KOPT-K1 (cell line): ENCODE data around the gene GRIK4.

Source experiments
- H3K27ac ChIP-seq: fragments of 200-600 bp; sonication (generic); 2 replicates; pipeline ENCODE4 v1.5.1; 2016; ENCODE audit warnings: antibody characterized with exemption, mild to moderate bottlenecking, low read depth, low read length; ENCODE audit not compliant: poor library complexity, severe bottlenecking
- H3K36me3 ChIP-seq: fragments of 200-600 bp; sonication (generic); 2 replicates; pipeline ENCODE4 v1.5.1; 2017; ENCODE audit warnings: antibody characterized with exemption, mild to moderate bottlenecking, low read length, moderate library complexity; ENCODE audit not compliant: insufficient read depth
- H3K9me3 ChIP-seq: fragments of 200-600 bp; sonication (generic); 2 replicates; pipeline ENCODE4 v1.5.1; 2017; ENCODE audit warnings: antibody characterized with exemption, low read length, mild to moderate bottlenecking; ENCODE audit not compliant: insufficient read depth, poor library complexity, severe bottlenecking

GRIK4 gene

DNA sequence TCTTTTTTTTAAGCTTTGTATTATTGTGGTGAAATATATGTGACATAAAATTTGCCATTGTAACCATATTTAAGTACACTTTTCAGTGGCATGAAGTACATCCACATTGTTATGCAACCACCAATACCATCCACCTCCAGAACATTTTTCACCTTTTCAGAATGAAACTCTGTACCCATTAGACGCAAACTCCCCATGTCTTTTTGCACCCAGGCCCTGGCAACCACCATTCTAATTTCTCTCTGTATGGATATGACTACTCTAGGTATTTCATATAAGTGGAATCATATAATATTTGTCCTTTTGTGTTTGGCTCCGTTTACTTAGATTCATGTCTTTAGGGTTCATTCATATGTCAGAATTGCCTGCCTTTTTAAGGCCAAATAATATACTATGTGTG is 329.5 kb downstream of the GRIK4 start:
- Histone ChIP-seq H3K9me3 (no peaks in the 10 kb centered on the region), H3K36me3 (no peaks in the 10 kb centered on the region), H3K27ac (no peak overlapping the region)

DNA sequence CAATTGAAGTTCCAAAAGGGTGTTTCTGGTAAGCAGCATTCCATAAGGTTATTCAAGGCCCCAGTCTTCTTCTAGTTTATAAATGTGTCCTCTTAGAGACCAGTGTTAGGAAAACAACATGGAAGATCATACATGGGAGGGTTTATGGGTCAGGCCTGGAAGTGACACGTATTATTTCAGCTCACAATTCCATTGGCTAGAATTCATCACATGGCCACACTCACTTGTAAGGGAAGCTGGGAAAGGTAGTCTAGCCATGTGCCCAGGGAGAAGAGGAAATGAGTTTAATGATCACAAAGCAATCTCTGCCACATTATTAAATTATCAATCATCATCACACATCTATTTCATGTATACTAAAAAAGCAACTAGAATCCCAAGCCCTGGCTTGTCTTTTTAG is 330.6 kb downstream of the GRIK4 start:
- Histone ChIP-seq H3K9me3 (no peaks in the 10 kb centered on the region), H3K27ac (no peak overlapping the region), H3K36me3 (no peaks in the 10 kb centered on the region)

DNA sequence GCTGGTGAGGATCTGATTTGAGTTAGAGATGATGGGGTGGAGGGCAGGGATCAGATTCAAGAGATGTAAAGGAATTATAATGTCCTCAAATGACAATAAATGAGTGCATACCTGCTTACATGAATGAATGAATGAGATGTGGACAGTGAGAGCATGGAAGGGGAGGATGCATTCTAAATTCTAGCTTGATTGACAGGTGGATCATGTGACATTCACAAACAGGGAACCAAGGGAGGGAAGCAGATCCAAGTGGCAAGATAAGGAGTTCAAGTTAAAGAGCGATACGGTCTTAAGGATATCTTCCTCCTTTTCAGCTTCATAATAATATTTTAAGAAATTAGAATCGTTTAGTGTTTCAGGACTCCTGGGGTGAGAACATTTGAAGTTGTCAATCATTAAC is 341.9 kb downstream of the GRIK4 start:
- Histone ChIP-seq H3K9me3 (no peaks in the 10 kb centered on the region), H3K27ac (no peak overlapping the region), H3K36me3 (no peaks in the 10 kb centered on the region)

DNA sequence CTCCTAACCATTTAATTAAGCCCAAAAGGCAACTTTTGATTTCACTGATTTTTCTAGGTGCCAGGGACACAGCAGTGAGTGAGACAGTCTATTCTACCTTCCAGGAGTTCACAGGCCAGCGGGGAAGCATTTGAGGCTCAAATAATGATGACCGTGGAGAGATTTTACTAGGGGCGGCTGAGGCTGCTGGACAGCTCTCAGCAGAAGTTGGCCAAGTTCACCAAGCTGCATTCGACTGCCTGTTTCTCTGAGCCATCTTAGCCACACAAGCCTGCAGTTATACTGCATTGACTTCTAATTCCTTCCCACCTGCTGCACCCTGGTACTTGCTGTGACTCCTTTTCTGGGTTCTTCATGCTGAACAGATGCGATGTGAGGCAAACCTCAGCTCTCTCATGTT is 343.4 kb downstream of the GRIK4 start:
- no peaks in the 10 kb centered on the region for H3K36me3 ChIP-seq
- no peak overlapping the region for H3K27ac ChIP-seq
- no peaks in the 10 kb centered on the region for H3K9me3 ChIP-seq

DNA sequence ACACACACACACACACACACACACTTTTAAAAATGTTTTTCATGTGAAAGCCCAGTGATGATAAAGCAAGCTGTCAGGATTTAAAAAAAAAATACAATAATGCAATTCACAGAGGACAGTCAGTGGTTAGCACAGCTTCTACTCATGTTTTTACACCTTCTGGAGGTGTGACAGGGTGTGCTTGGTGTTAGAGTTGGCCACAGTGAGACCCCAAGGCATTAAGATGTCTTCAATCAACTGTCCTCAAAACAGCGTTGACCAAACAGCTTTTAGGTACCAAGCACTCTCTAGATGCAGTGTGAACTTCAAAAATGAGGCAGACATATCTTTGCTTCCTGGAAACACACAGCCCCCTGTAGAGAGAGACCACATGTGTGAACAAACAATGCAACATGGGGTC is 346.0 kb downstream of the GRIK4 start:
- Histone ChIP-seq H3K27ac (no peak overlapping the region), H3K36me3 (no peaks in the 10 kb centered on the region), H3K9me3 (no peaks in the 10 kb centered on the region)

DNA sequence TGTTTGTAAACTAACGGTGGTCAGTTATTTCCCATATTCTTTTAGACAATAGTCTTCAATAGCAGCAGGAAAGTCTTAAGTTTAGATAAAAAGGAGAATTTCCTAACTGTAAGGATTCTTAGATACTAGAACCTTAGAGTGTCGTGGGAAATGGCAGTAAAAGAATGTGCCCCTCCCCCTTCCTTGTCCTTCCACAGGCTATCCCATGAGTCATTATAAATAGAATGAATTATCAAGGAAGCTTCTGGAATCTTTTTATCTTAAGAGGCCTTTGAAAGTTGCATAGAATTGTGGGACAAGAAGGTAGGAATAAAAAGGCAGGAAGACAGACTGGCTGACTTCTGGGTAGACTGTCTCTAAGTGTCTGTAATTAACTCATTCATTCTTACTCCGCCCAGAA is 347.2 kb downstream of the GRIK4 start:
- H3K9me3 ChIP-seq = no peaks in the 10 kb centered on the region
- H3K27ac ChIP-seq = no peak overlapping the region
- H3K36me3 ChIP-seq = no peaks in the 10 kb centered on the region

DNA sequence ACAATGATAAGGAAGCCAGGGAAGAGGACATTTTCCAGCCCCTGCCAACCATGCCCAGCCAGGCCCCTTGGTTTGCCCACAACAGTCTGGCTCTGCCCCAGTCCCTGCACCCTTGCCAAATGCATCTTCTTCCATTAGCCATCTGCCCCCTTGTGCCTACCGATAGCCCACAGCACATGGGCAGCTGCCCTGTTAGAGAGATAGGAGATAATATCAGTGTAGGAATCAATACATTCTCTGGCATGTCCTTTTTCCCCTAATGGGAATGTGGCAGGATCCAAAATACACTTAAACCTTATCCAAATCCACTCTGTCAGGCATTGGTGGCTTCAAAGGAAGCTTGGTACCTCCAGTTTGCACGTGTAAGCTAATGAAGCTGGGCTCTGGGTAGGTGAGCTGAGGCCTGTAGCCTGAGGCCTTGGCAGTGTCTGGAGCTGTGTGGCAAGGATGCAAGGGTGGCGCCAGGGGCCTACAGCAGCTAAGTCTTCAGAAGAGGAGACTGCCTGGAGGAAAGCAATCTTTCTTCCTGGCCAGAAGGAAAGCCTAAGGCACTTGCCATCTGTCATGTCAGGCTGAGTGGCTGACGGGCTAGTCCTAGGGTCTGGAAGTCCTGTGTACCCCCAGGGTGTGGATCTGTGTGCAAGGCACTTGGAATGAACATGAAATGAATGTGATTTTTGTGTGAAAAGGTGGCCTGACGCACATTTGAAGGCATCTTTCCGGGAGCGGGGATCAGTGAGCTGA is 348.2 kb downstream of the GRIK4 start:
- no peak overlapping the region for H3K27ac ChIP-seq

DNA sequence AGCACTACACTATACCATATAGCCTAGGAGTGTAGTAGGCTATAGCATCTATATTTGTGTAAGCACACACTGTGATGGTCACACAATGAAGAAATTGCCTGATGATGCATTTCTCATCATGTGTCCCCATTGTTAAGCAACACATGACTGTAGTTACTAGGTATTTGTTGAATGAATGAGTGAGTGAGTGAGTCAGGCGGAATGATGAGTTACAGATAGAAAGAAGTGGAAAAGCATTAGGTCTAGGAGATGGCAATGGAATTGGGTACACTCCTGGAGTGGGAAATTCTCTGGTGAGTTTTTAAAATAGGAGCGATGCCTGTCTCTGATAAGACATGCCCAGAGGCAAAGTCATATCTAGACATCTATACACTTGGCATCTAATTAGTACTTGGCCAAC is 351.8 kb downstream of the GRIK4 start:
- no peaks in the 10 kb centered on the region for H3K36me3 ChIP-seq
- H3K9me3 ChIP-seq = no peaks in the 10 kb centered on the region
- no peak overlapping the region for H3K27ac ChIP-seq

More for the DNA sequence above, 348.2 kb downstream of the GRIK4 start:
- Histone ChIP-seq H3K36me3 (no peaks in the 10 kb centered on the region), H3K9me3 (no peaks in the 10 kb centered on the region)

DNA sequence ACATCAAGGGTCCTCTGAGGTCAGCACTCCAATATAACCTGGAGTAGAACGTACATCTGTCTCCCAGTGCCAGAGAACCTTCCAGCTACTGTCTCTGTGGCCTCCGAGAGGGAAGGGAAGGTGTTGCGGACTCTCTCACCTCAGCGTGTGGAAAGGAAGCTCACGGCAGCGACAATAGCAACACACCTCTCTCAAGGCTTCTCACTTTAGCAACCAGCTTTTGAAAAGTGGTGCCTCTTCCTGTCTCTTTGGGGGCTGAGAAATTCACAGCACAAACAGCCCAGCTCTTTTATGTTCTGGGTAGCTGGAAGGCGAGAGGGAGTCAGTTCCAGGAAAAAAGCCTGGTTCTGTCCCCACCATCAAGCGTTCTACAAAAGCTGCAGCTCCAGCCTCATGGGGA is 355.5 kb downstream of the GRIK4 start:
- Histone ChIP-seq H3K9me3 (no peaks in the 10 kb centered on the region), H3K27ac (no peak overlapping the region), H3K36me3 (no peaks in the 10 kb centered on the region)

DNA sequence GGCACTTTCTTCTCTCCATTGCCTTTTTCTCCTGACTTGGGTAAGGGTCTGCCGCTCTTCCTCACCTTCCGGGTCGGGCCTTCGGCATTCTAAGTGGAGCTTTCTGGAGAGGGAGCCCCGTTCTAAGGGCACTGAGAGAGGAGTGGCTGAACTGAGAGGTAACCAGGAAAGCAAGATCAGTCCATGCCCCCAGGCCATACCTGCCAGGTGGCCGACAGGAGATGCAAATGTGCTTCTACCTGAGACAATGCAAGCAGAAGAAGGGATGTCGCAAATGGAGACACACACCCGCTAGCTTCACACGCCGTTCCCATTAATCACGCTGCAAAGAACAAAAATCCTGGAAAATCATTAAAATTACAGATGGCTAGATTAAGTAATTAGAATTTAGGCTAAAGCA is 356.0 kb downstream of the GRIK4 start:
- no peak overlapping the region for H3K27ac ChIP-seq
- H3K36me3 ChIP-seq = no peaks in the 10 kb centered on the region

DNA sequence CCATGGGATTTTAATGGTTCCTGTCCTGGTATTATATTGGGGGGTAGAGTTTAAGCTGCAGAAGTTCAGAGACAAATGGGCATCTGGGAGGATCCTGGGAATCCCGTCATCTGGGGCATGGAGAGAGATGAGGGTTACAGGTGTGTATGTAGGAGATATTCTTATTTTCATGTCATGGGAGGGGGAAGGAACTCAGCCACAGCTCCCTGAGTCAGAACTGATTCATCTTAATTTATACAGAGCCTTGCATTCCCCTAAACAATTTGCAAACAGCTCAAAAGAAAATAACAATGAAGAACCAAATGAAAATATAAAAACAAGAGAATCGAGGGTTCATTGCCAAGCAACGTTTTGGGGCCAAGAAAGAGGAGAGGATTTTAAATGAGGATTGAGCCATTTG is 356.4 kb downstream of the GRIK4 start:
- no peaks in the 10 kb centered on the region for H3K9me3 ChIP-seq
- no peak overlapping the region for H3K27ac ChIP-seq
- no peaks in the 10 kb centered on the region for H3K36me3 ChIP-seq

More for the DNA sequence above, 356.0 kb downstream of the GRIK4 start:
- no peaks in the 10 kb centered on the region for H3K9me3 ChIP-seq

DNA sequence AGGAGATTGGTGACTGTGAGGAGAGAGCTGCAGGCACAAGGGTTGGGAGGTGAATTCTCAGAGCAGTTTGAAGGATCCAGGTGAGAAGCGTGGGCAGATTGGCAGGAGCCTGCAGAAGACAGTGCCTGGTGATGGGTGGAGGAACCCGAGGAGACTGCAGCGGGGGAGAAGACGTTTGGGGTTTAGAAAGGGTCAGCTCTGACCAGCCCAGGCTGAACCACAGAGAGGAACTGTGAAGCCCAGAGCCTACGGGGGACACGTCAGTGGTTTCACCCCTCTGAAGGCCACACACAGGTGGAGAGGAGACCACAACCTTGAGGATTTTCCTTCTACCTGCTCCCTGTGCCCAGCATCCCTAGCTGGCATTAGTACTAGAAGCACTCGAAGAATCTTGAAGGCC is 357.5 kb downstream of the GRIK4 start:
- Histone ChIP-seq H3K9me3 (no peaks in the 10 kb centered on the region), H3K36me3 (no peaks in the 10 kb centered on the region), H3K27ac (no peak overlapping the region)

DNA sequence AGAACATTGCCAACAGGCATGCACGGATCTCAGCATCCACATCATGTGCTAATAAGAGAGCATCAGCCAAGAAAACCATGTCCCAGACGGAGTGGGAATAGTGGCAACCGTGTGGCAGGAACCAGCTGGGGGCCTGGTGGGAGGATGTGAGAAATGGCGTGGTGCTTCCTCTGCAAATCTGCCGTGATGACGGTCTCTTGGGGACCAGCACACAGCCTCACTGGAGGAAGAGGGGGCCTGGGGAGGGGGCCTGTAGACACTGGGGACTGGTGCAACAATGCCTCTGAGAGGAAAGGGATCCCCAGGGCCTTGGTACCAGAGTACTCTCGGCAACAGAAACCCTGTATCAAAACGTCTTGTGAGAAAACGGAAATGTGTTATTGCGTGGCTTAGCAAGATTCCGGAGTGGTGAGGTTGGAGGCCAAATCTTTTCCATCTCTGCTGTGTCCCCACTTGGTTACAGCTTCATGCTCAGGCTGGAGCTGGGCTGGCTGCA is 358.0 kb downstream of the GRIK4 start:
- Histone ChIP-seq H3K9me3 (no peaks in the 10 kb centered on the region), H3K27ac (no peak overlapping the region), H3K36me3 (no peaks in the 10 kb centered on the region)

DNA sequence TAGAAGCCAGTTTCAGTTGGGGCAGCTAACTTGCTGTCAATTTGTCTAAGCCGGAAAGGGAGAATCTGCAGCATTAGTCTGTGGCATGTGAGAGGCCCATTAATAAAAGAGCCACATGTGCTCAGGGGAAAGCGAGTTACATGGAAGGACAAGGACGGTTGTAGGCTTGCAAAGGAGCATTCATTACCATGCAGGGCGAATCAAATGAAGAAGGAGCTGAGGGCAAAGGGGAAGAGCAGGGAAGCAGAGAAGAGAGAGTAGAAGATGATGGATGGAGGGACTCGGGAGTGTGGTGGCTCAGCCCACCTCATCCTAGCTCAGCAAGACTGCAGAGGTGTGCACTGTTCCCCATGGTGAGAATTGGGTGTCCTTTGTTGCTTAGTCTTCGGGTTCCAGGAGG is 359.6 kb downstream of the GRIK4 start:
- no peaks in the 10 kb centered on the region for H3K9me3 ChIP-seq
- H3K36me3 ChIP-seq = no peaks in the 10 kb centered on the region
- H3K27ac ChIP-seq = no peak overlapping the region

DNA sequence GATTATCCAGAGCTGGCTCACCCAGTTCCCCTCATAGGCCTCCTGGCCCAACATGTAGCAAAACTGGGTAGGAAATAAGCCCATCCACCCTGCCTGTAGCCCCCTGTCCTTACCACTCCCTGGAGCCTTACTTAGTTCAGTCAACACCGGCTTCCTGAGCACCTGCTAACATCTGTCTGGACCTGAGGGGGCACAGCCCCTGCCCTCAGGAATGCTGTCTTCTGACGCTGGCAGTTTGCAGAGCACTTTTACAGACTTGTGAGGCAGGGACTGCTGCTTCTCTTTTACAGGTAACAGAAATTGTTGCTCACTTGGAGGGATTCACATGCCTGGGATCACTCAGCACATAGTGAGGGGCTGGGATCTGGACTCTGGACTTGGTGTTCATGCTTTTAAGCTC is 360.4 kb downstream of the GRIK4 start:
- H3K27ac ChIP-seq = no peak overlapping the region
- H3K9me3 ChIP-seq = no peaks in the 10 kb centered on the region
- H3K36me3 ChIP-seq = no peaks in the 10 kb centered on the region

DNA sequence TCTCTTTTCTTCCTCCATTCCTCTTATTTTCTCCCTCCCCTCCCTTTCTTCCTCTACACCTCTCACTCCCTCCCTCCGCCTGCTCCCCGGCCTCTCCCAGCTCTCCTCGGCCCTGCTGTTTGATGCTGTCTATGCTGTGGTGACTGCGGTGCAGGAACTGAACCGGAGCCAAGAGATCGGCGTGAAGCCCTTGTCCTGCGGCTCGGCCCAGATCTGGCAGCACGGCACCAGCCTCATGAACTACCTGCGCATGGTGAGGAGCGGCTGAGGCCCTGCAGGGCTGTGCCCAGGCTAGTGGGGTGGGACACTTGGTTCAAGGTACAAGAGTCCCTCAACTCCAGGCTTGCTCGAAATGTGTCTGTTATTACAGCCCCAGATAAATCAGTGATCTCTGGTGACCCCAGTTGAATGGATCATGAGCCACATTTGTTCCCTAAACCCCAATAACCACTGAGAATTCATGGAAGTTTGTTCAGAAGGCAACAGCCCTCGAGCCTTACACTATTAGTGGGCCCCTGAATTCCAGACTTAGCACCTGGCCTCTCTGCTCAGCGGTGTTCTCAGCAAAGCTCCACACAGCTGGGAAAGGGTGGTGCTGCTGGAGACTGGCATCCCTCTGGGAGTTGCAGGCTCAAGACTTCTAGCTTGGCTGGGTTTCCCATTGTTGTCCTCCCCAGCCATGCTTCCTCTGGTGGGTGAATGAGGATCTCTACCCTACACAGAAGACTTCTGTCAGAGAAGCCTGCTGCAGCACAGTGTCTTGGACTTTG is 362.6 kb downstream of the GRIK4 start:
- H3K9me3 ChIP-seq = no peaks in the 10 kb centered on the region
- no peak overlapping the region for H3K27ac ChIP-seq
- no peaks in the 10 kb centered on the region for H3K36me3 ChIP-seq
